Epithelial cell of proximal tubule (primary cell): ENCODE data around the gene RIPK4. TPM values are rescaled to one million over a fixed set of nuclear protein-coding genes. Genes with fewer than 3 reads are reported as not detected.

Experiments used
- DNase-seq: peaks from one replicate; pipeline ENCODE4 v3.0.0-alpha.2; 2011; ENCODE audit warnings: low read depth
- H3K4me3 ChIP-seq: 2 replicates; pipeline ENCODE4 v1.5.1; 2011; ENCODE audit warnings: low read depth, mild to moderate bottlenecking, low read length
- CTCF ChIP-seq: conservative IDR thresholded peaks from 2 replicates; pipeline ENCODE4 v1.5.1; 2012; ENCODE audit warnings: low read depth, mild to moderate bottlenecking, low read length
- total RNA-seq: library from RNA; depleted of rRNA; stranded (reverse); fragments of >200 nt; gene quantifications from 2 replicates; pipeline ENCODE4 v1.2.3, GENCODE V29; 2015

The RIPK4 gene
- total RNA-seq, 1 donor from 2014 or later, result 20.2 TPM

- no peak overlapping the region for H3K4me3 ChIP-seq
- TF ChIP-seq CTCF, result no peak
- DNase-seq, result no peak
Observed at GRCh38 chr21:41754479-41754891, 12.4 kb downstream of the RIPK4 start.

- H3K4me3 ChIP-seq, result no peak overlapping the region
- no peak for TF ChIP-seq CTCF
- DNase-seq, result no peak
Observed at GRCh38 chr21:41753006-41753898, 13.6 kb downstream of the RIPK4 start.

GRCh38 chr21:41752231-41752681 is 14.6 kb downstream of the RIPK4 start:
- DNase-seq, result no peak
- TF ChIP-seq CTCF, result no peak
- no peak overlapping the region for H3K4me3 ChIP-seq

GRCh38 chr21:41751611-41752011 is 15.2 kb downstream of the RIPK4 start:
- H3K4me3 ChIP-seq, result no peak overlapping the region
- DNase-seq, result no peak
- no peak for TF ChIP-seq CTCF

GRCh38 chr21:41750532-41751151 is 16.2 kb downstream of the RIPK4 start:
- no peak for DNase-seq
- no peak for TF ChIP-seq CTCF
- no peak overlapping the region for H3K4me3 ChIP-seq

GRCh38 chr21:41750051-41750450 is 16.8 kb downstream of the RIPK4 start:
- H3K4me3 ChIP-seq, result no peak overlapping the region
- DNase-seq, result no peak
- TF ChIP-seq CTCF, result no peak

- no peak for TF ChIP-seq CTCF
Observed at GRCh38 chr21:41749286-41749685, 17.6 kb downstream of the RIPK4 start.

More at GRCh38 chr21:41749286-41749685, 17.6 kb downstream of the RIPK4 start:
- no peak overlapping the region for H3K4me3 ChIP-seq
- no peak for DNase-seq
